Keratinocyte (primary cell): Measurements from ENCODE around the gene PFKFB4.

Experiments
- CTCF ChIP-seq, 3 experiments: IDR thresholded peaks in 1 of 3; conservative IDR thresholded peaks in 1 of 3; optimal IDR thresholded peaks in 1 of 3; 2 replicates in 2 of 3; 3 replicates in 1 of 3; pipeline versions ENCODE3 to v1.5.1; 2011; ENCODE audit warnings: low read length in 3 of 3, mild to moderate bottlenecking in 3 of 3, moderate library complexity in 2 of 3, control low read depth in 1 of 3, inconsistent platforms in 1 of 3; ENCODE audit not compliant: insufficient read depth in 2 of 3; ENCODE audit errors: extremely low read depth in 1 of 3
- EZH2 ChIP-seq: IDR thresholded peaks from one replicate; pipeline ENCODE4 v1.6.1; 2012; ENCODE audit warnings: inconsistent platforms, mild to moderate bottlenecking, low read length, moderate library complexity

- TF ChIP-seq CTCF (optimal IDR thresholded peaks at IDR 0.05 in 1 of 3, IDR thresholded peaks at IDR 0.05 in 1 of 3, conservative IDR thresholded peaks at IDR 0.05 in 1 of 3; ENCODE audit: extremely low read depth in 1 of 3, insufficient read depth in 2 of 3, low read length in 3 of 3) = no peak
- no peak for TF ChIP-seq EZH2
Measured at GRCh38 chr3:48564022-48564421, 7.4 kb upstream of the PFKFB4 start.
